ENCODE data around the gene PKN1. TPM values are rescaled to one million over a fixed set of nuclear protein-coding genes. Genes with fewer than 3 reads are reported as not detected.

PKN1 gene
- total and polyA plus RNA-seq, 2 experiments from 2014 or later, result 86.8 to 201 TPM

DNA sequence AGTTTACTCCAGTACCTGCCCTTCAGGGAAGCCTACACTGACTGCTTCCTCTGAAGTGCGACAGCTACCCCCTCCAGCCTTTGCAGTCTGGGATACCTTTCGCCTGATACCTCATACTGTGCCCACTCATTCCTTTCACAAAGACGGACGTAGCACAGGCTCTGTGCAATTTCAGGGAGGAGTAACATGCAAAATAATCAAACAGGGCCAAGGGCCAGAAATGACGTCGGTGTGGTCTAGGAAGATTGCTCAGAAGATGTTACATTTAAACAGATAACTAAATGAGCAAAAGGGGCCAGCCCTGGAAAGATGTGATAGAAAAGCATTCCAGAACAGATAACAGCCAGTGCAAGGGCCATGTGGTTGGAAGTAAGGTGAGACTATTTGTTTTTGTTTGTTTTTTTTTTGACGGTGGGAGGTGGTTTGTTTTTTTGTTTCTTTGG lies 7.4 kb upstream of the PKN1 start:
- peak overlapping the region; percentile 90 for H2AFZ ChIP-seq
- peak; percentile 77 for ATAC-seq
- no peak overlapping the region for H3K27ac ChIP-seq (ENCODE audit: low read depth)

More for the DNA sequence above, 7.4 kb upstream of the PKN1 start:
- Histone ChIP-seq H3F3A (replicated peaks; ENCODE audit: low read depth) (peaks cover 9% of the 10 kb centered on the region; the same call in 1 of the 2 replicates), H3K4me3 (no peak overlapping the region), H3K36me3 (ENCODE audit: insufficient read depth) (no peaks in the 10 kb centered on the region), H3K79me2 (replicated peaks; ENCODE audit: insufficient read depth) (no peaks in the 10 kb centered on the region), H3K9me2 (ENCODE audit: insufficient read depth) (0 out of 2 replicates have a peak, but pooled peaks cover 5% of the 10 kb centered on the region), H3K4me2 (no peak overlapping the region), H3K4me1 (ENCODE audit: insufficient read depth) (no peaks in the 10 kb centered on the region; the same call in 1 of the 2 replicates), H3K27me3 (ENCODE audit: insufficient read depth) (no peaks in the 10 kb centered on the region), H4K20me1 (replicated peaks; ENCODE audit: insufficient read depth) (no peaks in the 10 kb centered on the region)
- TF ChIP-seq, protein P1, sequence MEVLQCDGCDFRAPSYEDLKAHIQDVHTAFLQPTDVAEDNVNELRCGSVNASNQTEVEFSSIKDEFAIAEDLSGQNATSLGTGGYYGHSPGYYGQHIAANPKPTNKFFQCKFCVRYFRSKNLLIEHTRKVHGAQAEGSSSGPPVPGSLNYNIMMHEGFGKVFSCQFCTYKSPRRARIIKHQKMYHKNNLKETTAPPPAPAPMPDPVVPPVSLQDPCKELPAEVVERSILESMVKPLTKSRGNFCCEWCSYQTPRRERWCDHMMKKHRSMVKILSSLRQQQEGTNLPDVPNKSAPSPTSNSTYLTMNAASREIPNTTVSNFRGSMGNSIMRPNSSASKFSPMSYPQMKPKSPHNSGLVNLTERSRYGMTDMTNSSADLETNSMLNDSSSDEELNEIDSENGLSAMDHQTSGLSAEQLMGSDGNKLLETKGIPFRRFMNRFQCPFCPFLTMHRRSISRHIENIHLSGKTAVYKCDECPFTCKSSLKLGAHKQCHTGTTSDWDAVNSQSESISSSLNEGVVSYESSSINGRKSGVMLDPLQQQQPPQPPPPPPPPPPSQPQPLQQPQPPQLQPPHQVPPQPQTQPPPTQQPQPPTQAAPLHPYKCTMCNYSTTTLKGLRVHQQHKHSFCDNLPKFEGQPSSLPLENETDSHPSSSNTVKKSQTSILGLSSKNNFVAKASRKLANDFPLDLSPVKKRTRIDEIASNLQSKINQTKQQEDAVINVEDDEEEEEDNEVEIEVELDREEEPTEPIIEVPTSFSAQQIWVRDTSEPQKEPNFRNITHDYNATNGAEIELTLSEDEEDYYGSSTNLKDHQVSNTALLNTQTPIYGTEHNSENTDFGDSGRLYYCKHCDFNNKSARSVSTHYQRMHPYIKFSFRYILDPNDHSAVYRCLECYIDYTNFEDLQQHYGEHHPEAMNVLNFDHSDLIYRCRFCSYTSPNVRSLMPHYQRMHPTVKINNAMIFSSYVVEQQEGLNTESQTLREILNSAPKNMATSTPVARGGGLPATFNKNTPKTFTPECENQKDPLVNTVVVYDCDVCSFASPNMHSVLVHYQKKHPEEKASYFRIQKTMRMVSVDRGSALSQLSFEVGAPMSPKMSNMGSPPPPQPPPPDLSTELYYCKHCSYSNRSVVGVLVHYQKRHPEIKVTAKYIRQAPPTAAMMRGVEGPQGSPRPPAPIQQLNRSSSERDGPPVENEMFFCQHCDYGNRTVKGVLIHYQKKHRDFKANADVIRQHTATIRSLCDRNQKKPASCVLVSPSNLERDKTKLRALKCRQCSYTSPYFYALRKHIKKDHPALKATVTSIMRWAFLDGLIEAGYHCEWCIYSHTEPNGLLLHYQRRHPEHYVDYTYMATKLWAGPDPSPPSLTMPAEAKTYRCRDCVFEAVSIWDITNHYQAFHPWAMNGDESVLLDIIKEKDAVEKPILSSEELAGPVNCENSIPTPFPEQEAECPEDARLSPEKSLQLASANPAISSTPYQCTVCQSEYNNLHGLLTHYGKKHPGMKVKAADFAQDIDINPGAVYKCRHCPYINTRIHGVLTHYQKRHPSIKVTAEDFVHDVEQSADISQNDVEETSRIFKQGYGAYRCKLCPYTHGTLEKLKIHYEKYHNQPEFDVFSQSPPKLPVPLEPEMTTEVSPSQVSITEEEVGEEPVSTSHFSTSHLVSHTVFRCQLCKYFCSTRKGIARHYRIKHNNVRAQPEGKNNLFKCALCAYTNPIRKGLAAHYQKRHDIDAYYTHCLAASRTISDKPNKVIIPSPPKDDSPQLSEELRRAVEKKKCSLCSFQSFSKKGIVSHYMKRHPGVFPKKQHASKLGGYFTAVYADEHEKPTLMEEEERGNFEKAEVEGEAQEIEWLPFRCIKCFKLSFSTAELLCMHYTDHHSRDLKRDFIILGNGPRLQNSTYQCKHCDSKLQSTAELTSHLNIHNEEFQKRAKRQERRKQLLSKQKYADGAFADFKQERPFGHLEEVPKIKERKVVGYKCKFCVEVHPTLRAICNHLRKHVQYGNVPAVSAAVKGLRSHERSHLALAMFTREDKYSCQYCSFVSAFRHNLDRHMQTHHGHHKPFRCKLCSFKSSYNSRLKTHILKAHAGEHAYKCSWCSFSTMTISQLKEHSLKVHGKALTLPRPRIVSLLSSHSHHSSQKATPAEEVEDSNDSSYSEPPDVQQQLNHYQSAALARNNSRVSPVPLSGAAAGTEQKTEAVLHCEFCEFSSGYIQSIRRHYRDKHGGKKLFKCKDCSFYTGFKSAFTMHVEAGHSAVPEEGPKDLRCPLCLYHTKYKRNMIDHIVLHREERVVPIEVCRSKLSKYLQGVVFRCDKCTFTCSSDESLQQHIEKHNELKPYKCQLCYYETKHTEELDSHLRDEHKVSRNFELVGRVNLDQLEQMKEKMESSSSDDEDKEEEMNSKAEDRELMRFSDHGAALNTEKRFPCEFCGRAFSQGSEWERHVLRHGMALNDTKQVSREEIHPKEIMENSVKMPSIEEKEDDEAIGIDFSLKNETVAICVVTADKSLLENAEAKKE (CRISPR knock-in tag; IDR thresholded peaks at IDR 0.05), result no peak
- TF ChIP-seq POLR2AphosphoS5 (IDR thresholded peaks at IDR 0.05; ENCODE audit: low read depth) (no peak), EZH2phosphoT487 (IDR thresholded peaks at IDR 0.05; ENCODE audit: unreplicated experiment) (no peak), EZH2 (IDR thresholded peaks at IDR 0.05; ENCODE audit: low read depth, unreplicated experiment) (no peak), CTCF (conservative IDR thresholded peaks at IDR 0.05; ENCODE audit: low read depth in 2 of 2) (no peak), JUNB (IDR thresholded peaks at IDR 0.05; ENCODE audit: unreplicated experiment) (no peak), CREB1 (CRISPR knock-in tag; IDR thresholded peaks at IDR 0.05; ENCODE audit: low read depth) (no peak)
- H3K9me3 Mint-ChIP-seq, result no peaks in the 10 kb centered on the region
- no peak overlapping the region for H3K4me3 Mint-ChIP-seq
- H3K4me1 Mint-ChIP-seq, result peaks cover 4% of the 10 kb centered on the region; the same call in 2 of the 3 replicates
- peaks cover 3% of the 10 kb centered on the region for H3K27me3 Mint-ChIP-seq (ENCODE audit: insufficient read depth, low read depth, poor library complexity)
- H3K36me3 Mint-ChIP-seq (ENCODE audit: low read depth), result no peaks in the 10 kb centered on the region
- DNase-seq (ENCODE audit: low spot score), result no peak
- no peak overlapping the region for H3K27ac Mint-ChIP-seq
